LHCN-M2 (cell line): ENCODE measurements around the gene CHD9. TPM values are rescaled to one million over a fixed set of nuclear protein-coding genes. Genes with fewer than 3 reads are reported as not detected.
"Not testable (repeated sequence)": the region's sequence is repeated elsewhere in the genome, so short reads cannot be mapped to it uniquely, and the experiment has no call there.

Experiments
- DNase-seq: peaks from one replicate; pipeline ENCODE4 v3.0.0-alpha.2; 2012; ENCODE audit warnings: low read depth
- total RNA-seq: library from RNA; depleted of rRNA; stranded (reverse); fragments of >200 nt; gene quantifications from 2 replicates; pipeline ENCODE4 v1.2.3, GENCODE V29; 2014

The CHD9 gene
- total RNA-seq, 1 experiment from 2014 or later = 41.4 TPM

DNA sequence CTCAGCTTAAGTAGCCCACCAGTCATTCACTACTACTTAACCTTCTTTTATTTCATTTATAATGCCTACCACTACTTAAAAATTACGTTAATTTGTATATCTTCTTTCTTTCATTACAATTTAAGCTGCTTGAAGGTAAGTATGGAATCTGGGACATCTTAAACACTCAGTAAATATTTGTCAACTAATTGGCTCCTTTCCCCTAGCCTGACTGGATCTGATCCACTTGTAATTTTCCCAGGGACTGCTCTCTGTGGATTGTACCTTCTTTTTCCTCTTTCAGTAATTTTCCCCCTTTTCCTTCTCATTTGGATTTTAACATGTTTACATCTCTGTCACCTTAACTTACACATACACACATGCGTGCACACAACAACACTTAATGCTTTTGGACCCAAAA, 227.1 kb downstream of the CHD9 start:
- no peak for DNase-seq

DNA sequence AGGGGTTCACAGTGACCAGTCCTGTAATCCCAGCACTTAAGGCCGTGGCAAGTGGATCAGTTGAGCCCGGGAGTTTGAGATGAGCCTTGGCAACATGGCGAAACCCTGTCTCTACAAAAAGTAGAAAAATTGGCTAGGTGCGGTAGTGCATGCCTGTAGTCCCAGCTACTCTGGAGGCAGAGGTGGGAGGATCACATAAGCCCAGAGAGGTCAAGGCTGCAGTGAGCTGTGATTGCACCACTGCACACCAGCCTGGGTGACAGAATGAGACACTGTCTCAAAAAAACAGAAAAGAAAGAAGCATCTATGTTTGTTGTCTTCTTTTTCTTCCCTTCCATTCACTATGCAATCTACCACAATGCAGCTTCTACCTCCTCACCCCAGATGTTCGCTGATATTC, 227.5 kb downstream of the CHD9 start:
- no peak for DNase-seq

DNA sequence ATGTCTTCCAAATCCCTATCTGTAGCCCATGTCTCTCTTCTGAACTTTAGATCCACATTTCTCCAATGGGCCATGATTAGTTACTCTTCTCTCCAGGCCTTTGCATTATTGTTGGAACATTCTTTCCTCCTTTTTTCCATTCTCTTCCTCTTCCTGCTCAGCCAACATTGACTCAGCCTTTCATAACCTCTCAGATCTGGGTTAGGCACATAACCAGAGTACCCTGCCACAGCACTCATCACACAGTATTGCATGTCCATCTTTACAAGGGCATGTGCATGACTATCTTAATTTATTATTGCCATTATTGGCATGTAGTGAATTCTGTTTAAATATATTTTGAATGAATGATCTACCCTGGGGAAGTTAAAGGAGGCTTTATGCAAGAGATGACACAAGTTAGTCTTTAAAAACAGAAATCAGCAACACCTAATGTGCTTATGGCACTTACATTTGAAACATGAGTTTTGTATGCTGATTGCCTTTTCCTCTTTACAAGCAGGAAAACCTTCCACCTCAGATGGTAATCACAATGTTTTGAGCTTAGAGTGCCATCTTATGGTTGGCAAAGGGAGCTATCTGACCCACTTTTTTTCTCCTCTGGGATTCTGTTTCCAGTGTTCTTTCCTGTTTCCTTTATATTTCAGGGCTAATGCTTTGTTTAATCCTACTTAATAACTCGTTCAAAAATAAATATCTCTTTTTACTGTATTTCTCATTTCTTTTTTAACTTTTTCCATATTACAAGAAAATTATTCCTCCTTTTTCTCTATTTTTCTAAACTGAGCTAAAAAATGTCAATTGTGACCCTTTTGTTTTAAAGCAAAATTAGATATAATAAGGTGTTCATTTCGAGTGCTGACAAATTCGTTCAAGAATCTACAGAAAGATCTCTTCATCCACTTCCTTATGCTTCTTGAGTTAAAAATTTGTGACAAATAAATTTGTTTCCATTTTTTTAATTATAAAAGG, 228.5 kb downstream of the CHD9 start:
- peak; percentile 57 for DNase-seq

DNA sequence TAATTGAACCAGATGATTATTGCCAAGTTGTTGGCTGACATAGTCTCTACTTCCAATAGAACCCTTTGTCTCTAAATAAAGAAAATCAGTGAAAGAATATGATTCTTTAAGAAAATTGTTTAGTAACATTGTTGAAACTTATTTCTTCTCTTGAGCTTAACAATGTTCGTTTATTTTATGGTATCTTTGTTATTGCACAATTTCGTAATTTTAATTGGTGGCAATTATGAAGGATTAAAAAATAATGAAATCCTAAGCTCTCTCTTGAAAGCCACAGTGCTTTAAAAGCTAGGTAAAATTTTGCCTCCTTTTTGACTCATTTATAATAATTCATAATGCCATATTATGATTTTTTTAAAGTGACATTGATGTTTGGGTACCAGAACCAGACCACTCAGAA, 230.4 kb downstream of the CHD9 start:
- DNase-seq = no peak

DNA sequence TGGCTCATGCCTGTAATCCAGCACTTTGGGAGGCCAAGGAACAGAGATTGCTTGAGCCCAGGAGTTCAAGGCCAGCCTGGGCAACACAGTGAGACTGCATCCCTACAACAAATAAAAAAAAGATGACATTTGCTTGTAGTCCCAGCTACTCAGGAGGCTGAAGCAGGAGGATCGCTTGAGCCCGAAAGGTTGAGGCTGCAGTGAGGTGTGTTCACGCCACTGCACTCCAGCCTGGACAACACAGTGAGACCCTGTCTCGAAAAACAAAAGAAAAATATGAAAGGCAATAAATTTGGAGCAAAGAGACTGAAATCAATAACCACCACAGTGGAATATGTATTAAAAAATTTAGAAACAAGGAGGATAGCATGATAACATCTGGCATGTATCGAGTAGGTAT, 235.7 kb downstream of the CHD9 start:
- DNase-seq = no peak

DNA sequence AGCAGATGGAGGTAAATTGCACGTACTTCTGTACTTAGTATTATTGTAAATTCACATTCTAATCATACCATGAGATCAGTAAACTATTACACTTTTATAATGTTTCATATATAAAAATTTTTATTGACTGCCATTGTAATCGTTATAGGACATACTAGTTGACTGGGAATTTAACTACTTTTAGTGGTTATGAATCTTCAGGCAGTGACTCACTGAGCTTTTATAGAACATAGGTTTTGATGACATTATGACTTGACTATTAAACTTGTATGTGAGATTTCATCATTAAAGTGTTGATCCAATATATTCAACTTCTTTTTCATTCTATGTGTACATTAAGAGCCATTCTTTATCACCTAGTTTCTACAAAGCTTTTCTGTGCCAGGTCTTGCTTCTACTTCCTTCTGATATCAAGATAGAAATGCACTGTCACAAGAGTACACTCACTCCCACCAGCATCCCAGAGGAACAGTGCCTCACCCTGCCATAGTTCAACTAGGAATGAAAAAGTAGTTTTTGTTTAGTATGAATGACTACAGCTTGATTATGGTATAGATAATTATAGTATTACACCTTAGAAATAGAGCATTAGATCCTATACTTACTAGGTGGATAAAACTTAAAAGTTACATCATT, 237.1 kb downstream of the CHD9 start:
- peak; percentile 33 for DNase-seq

DNA sequence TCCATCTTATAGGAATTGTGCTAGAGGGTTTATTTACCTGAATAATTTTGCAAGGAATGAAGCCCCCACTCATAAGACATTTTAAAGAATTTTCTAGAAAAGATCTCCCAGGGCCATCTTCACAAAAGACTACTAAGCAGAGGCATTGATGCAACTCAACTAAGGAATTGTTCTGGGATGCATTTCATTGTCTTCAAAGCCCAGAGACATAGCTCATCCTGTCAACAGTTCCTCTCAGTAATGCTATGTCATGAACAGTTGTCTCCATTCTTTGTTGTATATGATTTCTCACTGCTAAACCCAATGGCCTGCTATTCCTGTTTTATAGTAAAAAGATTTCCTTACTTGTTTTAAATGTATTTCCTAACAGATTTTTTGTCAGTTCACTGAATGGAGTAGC, 242.7 kb downstream of the CHD9 start:
- DNase-seq = no peak

DNA sequence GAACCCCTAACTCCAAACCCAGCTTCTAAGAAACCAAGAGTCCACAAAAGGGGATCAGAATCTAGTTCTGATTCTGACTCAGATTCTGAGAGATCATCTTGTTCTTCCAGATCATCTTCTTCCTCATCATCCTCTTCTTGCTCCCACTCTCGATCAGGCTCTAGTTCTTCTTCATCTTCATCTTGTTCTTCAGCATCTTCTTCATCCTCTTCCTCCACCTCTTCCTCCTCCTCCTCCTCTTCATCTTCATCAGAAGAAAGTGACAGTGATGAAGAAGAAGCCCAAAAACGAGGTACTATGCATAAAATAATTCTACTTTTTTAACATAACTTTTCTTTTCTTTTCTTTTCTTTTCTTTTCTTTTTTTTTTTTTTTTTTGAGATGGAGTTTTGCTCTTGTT, 249.5 kb downstream of the CHD9 start:
- no peak for DNase-seq

DNA sequence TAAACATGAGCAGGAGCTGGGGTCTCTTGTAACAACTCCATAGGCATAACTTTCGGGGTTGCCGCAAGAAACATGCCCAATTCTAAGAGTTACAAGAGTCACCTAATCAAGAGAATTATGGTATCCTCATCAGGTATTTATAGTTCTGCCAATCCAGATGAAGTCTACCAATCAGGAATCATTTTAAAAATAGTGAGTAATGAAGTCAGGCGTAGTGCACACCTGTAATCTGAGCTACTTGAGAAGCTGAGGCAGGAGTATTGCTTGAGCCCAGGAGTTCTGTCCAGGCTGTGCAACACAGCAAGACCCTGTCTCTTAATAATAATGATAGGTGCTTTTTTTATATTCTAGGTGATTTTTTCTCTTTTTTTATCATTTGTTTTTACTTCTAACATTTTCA, 251.0 kb downstream of the CHD9 start:
- no peak for DNase-seq

DNA sequence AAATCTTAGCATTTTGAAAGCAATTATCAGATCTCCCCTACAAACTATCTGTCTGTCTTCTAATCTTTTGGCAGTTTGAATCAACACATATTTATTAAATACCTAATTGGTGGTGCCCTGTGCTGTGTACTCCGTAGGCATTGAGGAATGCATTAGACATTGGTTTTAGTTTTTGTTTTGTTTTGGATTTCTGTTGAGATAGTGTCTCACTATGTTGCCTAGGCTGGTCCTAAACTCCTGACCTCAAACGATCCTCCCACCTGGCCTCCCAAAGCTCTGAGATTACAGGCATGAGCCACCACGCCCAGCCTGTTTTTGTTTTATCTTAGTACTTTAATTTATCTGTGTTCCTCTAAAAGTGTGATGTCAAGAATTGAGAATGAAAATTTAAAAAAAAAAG, 254.7 kb downstream of the CHD9 start:
- no peak for DNase-seq

DNA sequence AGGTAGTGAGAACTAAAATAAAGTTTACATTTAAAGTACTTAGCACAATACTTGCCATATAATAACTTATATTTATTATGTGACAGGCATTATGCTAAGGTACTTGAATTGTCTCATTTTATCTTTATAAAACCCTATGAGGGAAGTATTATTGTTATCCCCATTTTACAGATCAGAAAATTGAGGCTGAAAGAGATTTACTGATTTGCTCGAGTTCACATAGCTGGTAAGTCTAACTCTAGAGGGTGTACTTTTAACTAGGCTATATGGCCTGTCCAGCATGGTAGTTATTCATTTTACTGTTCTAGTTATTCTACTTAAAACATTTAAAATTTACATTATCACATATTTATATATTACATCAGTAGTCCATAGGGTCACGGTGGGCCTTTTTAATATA, 266.2 kb downstream of the CHD9 start:
- no peak for DNase-seq

DNA sequence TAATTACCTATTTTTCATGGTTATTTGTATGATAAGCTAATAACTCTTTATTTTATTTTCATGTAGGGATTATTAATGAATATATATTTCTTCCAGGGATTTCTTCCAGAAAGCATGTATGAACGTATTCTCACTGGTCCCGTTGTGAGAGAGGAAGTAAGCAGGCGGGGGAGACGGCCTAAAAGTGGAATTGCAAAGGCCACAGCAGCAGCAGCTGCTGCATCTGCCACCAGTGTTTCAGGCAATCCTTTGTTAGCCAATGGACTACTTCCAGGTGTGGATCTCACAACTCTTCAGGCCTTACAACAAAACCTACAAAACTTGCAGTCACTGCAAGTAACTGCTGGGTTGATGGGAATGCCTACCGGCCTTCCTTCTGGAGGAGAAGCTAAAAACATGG, 269.1 kb downstream of the CHD9 start:
- no peak for DNase-seq

DNA sequence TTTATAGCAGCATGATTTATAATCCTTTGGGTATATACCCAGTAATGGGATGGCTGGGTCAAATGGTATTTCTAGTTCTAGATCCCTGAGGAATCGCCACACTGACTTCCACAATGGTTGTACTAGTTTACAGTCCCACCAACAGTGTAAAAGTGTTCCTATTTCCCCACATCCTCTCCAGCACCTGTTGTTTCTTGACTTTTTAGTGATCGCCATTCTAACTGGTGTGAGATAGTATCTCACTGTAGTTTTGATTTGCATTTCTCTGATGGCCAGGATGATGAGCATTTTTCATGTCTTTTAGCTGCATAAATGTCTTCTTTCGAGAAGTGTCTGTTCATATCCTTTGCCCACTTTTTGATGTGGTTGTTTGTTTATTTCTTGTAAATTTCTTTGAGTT, 276.2 kb downstream of the CHD9 start:
- not testable (repeated sequence) for DNase-seq

DNA sequence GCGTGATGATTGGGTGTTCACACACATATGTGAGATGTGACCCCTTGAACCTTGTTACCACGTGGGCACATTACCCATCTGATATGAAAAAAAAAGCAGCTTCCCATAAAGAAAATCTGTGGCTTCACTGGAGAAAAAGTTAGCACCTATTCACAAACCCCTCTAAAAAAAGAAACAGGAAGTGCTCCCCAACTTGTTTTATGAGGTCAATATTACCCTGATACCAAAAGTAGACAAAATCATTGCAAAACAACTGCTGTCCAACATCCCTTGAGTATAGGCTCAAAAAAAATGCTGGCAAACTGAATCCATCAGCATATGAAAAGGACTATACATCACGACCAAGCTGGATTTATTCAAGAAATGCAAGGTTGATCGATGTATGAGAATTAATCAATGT, 279.8 kb downstream of the CHD9 start:
- DNase-seq = no peak

DNA sequence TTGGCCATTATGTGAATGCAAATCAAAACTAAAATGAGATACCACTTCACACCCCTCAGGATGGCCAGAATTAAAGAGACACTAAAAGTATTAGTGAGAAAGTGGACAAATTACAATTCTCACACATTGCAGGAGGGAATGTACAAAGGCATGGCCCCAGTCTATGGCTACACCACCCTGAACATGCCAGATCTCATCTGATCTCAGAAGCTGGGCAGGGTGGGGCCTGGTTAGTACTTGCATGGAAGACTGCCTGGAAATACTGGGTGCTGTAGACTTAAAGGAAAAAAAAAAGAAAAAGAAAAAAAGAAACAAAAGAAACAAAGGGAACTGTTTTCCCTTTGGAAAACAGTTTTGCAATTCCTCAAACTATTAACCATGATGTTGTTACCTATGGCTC, 282.5 kb downstream of the CHD9 start:
- no peak for DNase-seq

DNA sequence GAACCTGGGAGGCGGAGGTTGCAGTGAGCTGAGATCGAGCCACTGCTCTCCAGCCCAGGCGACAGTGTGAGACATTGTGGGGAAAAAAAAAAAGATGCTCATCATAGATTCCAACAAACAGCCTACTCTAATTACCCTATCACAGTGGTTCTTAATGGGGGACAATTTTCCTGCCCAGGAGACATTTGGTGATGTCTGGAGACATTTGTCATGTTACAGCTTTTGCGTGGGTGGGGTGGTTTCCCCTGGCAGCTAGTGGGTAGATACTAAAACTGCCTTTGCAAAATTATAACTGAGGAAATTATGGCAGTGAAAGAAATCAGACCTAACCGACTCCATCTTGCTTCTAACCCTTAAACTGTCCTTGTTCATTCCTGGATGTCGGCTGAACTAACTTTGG, 287.0 kb downstream of the CHD9 start:
- DNase-seq = no peak

DNA sequence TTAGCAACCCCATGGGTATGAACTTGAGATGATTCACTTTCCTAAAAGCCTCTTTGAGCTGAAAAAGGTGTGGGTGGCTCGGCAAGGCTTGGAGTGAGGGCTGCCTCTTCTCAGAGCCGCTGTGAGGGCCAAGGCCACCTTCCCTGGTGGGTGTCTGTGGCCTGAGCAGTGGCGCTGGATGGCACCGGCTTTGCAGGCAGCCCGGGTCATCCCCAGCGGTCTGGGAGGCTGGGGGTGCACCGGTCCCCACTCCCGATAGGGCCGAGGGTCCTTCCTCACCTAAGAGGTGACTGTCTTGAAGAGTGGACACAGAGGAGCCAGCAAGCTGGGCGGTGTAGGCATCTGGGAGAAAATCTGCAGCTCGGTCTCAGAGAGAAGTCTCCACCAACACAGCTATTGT, 300.3 kb downstream of the CHD9 start:
- DNase-seq = no peak

DNA sequence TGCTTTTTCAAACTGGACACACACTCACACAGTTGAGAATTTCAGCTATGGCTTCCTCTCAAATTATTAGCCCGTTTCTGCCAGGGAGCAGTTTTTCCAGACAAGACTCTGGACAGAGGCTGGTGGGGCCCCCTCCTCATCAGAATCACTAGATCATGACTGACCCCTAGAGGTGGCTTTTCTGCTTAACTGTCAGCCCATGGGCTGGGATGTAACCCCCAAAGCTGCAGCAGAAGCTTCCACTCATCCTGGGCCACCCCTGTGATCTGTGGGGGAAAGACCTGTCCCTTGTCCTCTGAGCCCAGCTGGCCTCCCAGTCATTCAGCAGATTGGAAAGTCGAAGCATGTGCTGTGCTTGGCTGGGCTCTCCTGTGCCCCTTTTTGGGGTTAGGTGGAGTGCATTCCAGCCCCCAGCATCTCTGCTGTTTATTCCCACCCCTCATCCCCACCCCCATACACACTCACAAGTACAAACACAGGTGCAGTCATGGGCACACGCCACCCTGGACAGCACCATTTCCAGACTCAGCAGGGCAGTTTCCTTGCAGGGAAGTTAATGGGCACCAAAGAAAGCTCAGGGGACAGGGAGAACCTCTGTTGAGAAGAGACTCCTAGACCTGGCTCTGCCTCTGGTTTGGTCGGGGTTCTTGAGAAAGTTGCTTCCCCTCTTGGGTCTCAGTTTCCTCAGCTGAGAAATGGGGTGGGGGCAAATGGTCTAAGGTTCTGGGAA, 301.9 kb downstream of the CHD9 start:
- no peak for DNase-seq

DNA sequence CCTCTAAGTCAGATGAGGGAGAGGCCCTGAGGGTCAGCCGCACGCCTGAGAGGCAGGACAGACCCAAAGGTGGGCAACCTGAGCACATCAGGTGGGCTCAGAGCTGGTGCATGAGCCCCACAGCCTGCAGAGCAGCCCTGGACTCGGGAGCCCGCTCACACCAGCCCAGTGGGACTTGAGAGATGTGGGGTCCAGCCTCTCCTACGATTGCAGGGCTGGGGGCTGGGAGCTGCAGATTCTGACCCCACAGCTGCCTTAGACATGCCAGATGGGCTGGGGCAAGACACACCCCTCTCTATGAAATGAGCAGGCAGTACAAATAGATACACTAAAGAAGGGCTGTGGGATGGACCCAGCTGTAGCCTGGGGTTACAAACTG, 302.4 kb downstream of the CHD9 start:
- DNase-seq = no peak

DNA sequence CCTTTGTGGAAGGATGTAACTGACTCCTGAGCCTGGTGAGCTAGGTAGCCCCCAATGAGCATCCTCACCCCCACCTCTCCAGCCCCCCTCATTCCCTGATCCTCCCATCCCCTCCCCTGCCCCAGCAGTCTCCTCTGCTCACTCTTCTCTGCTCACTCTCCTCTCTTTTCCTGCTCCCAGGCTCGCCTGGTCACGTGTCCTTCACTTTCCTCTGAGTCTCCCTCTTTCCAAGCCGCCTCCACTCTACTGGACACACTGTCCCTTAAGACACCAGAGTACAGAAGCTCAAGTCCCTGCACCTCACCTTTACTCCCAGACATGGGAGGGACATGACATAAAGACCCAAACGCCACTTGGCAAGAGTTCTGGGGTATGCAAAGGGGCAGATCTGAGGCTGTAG, 303.2 kb downstream of the CHD9 start:
- no peak for DNase-seq

DNA sequence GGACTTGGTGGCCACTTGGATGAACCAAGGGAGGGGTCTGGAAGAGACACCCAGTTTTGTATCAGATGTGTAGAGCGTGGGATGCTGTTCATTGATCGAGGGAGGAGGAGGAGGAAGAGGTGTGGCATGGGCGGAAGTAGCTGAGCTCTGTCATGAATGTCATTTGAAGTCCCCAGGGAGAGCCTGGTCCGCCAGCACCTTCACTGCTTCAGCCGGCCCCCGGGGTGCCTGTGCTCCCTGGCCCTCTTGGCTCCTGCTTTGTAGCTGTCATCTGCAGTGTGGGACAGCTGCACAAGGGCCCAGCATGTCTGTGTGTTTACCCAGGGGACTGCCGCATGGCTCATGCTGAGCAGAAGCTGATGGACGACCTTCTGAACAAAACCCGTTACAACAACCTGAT, 304.1 kb downstream of the CHD9 start:
- no peak for DNase-seq

DNA sequence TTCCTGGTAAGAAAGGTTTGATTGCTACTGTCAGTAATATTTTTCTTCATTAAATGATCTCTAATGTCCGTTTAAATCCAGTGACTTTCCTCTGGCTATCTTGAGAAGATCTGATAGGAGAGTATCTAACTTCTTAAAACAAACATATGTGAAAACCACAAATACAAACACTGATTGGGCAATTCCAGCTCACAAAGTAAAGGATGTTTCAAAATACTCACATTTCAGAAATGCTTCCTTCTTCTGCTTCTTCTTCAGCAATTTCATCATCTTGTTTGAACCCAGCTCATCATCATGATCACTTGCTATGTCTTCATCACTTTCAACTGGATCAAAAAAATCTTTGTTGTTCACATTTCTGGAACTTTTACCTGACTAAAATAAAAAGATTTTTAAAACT, 315.1 kb downstream of the CHD9 start:
- peak; percentile 31 for DNase-seq

DNA sequence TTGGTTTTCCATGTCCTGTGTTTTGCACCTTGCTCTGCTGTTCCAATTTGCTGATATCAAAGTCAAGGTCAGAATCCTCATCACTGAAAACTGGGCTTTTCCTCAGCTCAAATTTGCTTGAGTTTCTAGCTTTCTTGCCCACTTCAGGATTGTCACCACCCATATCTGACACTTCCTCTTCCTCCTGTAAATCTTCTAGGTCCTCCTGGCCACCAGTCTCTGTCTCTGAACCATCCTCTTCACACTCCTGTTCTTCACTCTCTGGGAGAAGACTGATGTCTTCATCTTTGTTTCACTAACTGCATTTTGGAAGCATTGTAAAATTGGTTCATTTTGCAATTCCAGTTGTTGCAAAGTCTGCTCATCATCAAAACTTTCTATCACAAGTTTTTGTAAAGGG, 316.0 kb downstream of the CHD9 start:
- DNase-seq = no peak
